IPS-18c (cell line): ENCODE measurements around the gene ENTPD7.

Experiments
- H3K4me3 ChIP-seq: 2 replicates; pipeline ENCODE4 v1.7.0; 2013; ENCODE audit warnings: low read depth, mild to moderate bottlenecking, low read length, moderate library complexity; ENCODE audit not compliant: insufficient read depth
- H3K9me3 ChIP-seq: one replicate; pipeline ENCODE4 v1.6.1; 2013; ENCODE audit warnings: mild to moderate bottlenecking, low read length, moderate library complexity; ENCODE audit not compliant: control insufficient read depth, insufficient read depth

Gene ENTPD7

GRCh38 chr10:99673492-99673891 lies 14.2 kb downstream of the ENTPD7 start:
- H3K9me3 ChIP-seq: no peaks in the 10 kb centered on the region
- H3K4me3 ChIP-seq: no peak overlapping the region

DNA sequence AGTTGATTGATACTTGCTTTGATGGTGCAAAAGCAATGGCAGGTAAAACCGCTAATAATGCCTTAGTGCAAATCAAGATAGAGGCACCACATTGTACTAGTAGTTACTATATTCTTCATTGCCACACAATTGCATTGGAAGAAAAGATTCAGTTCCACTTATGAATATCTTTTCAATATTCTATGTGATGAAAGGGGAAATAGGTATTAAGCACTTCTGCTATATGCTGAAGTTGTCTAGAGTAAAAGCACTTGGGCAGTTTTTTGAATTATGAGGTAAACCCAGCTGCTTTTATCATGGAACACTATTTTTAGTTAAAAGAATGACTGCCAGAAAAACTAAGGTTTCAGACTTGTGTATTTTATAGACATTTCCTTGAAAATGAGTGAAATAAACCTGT lies 15.5 kb downstream of the ENTPD7 start:
- Histone ChIP-seq H3K4me3 (no peak overlapping the region), H3K9me3 (no peaks in the 10 kb centered on the region)

GRCh38 chr10:99676426-99676825 lies 17.1 kb downstream of the ENTPD7 start:
- Histone ChIP-seq H3K4me3 (no peak overlapping the region), H3K9me3 (no peaks in the 10 kb centered on the region)

- Histone ChIP-seq H3K4me3 (no peak overlapping the region), H3K9me3 (no peaks in the 10 kb centered on the region)
Measured at GRCh38 chr10:99676895-99677294, 17.6 kb downstream of the ENTPD7 start.

DNA sequence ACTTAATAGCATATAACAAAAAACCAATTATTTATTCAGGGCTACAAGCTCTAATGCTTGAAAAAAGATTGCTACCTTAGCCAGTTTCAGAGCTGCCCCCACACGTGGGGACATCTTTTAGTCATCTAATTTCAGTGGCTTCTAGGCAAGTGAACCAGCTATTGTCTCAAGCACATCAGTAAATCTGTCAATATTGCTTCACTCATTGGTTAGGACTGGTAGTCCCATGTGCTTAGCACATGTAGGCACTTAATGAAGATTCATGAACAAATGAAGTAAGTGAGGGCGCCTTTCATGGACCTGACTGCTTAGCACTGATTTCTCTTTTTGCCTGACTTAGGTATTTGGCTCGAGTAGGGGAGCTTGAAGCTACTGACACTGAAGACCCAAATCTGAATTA lies 19.6 kb downstream of the ENTPD7 start:
- no peak overlapping the region for H3K4me3 ChIP-seq
- no peaks in the 10 kb centered on the region for H3K9me3 ChIP-seq

- H3K4me3 ChIP-seq: no peak overlapping the region
- H3K9me3 ChIP-seq: no peaks in the 10 kb centered on the region
Measured at GRCh38 chr10:99681553-99681952, 22.2 kb downstream of the ENTPD7 start.

GRCh38 chr10:99682032-99682431 lies 22.7 kb downstream of the ENTPD7 start:
- Histone ChIP-seq H3K9me3 (no peaks in the 10 kb centered on the region), H3K4me3 (no peak overlapping the region)

DNA sequence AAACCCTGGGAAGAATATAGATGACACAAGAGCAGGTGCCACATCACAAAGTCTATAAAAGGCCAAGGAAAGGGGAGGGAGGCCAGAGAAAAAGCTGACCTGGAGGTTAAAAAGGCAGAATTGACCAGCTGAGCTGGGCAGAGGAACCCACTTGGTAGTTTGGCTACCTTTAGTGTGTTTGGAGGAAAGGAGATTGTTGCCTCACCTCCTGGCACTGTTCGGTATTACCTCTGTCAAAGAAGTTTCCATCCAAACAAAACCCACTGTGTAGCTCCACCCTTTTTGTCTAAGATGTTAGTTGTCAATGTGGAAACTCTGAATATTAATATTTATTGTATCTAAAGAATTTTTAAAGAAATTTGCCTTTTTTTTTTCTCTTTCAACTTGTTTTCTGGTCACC lies 23.4 kb downstream of the ENTPD7 start:
- Histone ChIP-seq H3K9me3 (no peaks in the 10 kb centered on the region), H3K4me3 (no peak overlapping the region)

DNA sequence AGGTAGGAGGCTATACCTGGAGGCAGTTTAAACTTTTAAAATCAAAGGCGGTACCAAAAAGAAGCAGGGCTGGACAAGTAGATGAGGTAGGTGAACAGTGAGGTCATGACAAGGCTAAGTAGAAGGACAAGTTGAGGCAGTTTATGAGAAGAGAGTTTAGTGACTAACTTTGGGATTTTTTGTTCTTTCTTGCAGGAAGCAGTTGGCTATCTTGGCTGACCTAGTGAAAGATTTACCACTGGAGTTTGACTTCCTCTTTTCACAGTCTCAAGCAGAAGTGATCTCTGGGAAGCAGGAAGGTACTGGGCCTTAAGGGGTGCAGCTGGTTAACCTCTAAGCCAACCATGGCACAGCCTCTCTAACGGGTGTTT lies 26.3 kb downstream of the ENTPD7 start:
- no peak overlapping the region for H3K4me3 ChIP-seq
- H3K9me3 ChIP-seq: no peaks in the 10 kb centered on the region

- no peaks in the 10 kb centered on the region for H3K9me3 ChIP-seq
Measured at GRCh38 chr10:99689461-99689860, 30.2 kb downstream of the ENTPD7 start.

DNA sequence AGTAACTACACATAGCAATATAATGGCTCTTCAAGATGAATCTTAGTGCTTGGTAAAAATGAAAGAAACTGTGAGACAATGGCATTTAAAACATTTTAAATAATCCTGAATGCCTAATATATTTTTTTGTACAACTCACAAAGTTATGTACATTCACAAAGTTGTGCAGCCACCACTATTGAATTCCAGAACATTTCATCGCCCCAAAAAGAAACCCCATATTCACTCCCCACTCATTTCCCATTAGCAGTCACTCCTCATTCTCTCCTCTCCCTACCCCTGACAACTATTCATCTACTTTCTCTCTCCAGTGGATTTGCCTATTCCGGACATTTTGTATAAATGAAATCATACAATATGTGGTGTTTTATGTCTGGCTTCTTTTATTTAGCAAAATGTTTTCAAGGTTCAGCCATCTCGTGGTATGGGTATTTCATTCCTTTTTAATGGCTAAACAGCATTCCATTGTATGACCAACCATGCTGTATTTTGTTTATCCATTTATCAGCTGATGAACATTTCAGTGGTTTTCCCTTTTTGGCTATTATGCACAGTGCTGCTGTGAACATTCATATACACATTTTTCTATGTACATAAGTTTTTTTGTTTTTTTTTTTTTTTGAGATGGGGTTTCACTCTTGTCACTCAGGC lies 34.7 kb downstream of the ENTPD7 start:
- Histone ChIP-seq H3K4me3 (no peak overlapping the region), H3K9me3 (no peaks in the 10 kb centered on the region)

More at GRCh38 chr10:99689461-99689860, 30.2 kb downstream of the ENTPD7 start:
- no peak overlapping the region for H3K4me3 ChIP-seq

DNA sequence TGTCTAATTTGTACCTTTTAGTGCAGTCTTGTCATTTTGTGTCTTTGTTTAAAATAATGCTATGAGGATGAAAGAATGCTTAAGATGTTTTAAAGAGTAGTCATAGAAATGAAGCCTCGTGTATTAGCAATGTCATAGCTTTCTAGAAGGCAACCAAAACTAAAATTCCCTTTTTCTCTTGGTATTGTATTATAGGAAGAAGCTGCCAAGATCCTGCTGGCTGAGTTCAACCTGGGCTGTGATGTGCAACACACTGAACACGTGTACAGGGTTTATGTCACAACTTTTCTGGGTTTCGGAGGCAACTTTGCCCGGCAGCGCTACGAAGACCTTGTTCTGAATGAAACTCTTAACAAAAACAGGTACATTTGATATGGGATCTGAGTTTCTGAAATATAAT lies 36.5 kb downstream of the ENTPD7 start:
- no peaks in the 10 kb centered on the region for H3K9me3 ChIP-seq

GRCh38 chr10:99698504-99699080 lies 39.3 kb downstream of the ENTPD7 start:
- H3K9me3 ChIP-seq: no peaks in the 10 kb centered on the region
- H3K4me3 ChIP-seq: no peak overlapping the region

More for the DNA sequence above, 36.5 kb downstream of the ENTPD7 start:
- no peak overlapping the region for H3K4me3 ChIP-seq

DNA sequence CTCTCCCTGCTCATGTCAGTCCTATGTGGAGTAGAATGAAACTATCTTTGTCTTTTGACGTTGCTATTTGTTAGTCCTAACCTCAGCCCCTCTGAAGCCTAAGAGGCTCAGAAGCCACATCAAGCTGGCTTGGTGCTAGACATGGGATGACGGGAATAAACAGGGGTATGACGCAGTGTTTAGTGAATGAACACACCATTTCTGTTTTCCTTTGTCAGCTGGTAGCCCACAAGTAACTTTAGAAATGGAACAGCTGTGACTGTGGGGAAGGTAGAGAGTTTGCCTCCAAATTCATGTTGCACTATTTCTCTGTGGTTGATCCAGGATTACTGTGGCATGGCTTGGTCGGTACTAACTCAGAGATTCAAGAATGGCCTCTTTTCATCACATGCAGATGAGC lies 41.3 kb downstream of the ENTPD7 start:
- H3K4me3 ChIP-seq: no peak overlapping the region
- H3K9me3 ChIP-seq: no peaks in the 10 kb centered on the region

DNA sequence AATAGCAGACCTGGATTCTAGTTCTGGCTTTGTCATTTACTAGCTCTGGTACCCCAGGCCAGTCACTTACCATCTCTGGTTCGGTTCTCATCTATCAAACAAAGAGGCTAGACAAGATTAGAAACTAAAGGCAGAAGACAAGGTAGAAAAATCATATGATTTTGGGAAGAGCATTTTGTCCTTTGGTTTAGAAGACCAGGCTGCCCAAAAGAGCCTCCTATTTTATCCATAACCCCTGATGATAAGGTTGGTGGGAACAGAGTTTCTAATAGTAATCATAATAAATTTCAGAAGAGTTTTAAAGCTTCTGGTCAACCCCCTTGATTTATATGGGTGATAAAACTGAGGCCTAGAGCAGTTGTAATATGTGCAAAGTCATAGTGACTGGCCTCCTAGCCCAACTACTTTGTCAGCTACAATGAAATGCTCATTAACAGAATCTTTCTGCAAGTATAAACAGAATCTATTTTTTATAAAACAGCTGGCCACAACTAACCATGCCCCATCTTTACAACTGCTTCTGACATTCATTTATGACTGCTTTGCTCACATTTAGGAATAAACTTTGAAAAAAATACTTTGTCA lies 49.2 kb downstream of the ENTPD7 start:
- no peak overlapping the region for H3K4me3 ChIP-seq
- H3K9me3 ChIP-seq: no peaks in the 10 kb centered on the region

DNA sequence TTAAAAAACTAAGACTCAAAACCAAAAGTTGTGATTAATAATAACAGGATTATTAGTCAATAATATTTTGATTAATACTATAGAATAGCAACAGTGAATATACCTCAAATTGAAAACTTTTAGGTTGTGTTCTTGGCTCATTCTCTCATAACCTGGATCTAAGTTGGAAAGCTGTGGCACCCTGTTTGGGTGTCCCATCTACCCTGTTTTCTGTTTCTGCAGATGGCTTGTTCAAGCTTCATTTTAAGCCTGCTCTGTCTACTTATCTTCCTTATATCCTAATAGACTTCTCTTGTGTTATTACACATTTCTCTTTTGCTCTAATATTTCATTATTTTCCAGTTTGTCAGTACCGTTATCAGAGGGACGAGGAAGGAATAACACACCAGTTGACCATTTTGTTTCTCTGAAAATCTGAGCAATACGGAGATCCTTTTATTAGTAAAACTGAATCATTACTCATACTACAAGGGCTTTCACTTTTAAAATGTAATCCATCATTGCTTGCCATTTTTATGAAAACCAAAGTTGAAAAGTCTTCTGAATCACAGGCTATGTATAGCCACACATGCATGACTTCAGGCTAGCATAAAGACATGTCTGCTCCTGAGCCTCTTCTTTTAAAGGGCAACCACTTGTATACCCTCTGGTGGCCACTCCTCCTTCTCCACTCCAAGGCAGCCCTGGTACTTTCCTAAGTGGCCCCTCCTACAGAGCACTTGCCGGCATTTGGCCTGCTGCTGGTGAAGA lies 50.3 kb downstream of the ENTPD7 start:
- no peaks in the 10 kb centered on the region for H3K9me3 ChIP-seq
- H3K4me3 ChIP-seq: no peak overlapping the region

- Histone ChIP-seq H3K9me3 (no peaks in the 10 kb centered on the region), H3K4me3 (no peak overlapping the region)
Measured at GRCh38 chr10:99711129-99711719, 51.9 kb downstream of the ENTPD7 start.

GRCh38 chr10:99714446-99714845 lies 55.1 kb downstream of the ENTPD7 start:
- no peak overlapping the region for H3K4me3 ChIP-seq

More at GRCh38 chr10:99714446-99714845, 55.1 kb downstream of the ENTPD7 start:
- H3K9me3 ChIP-seq: no peaks in the 10 kb centered on the region
